ENCODE data around the gene MAP3K8.

MAP3K8 gene

GRCh38 chr10:30448092-30448491 lies 14.1 kb downstream of the MAP3K8 start:
- Histone ChIP-seq H3K9me3 (ENCODE audit: control insufficient read depth in 1 of 2, low read length in 2 of 2) (no peaks in the 10 kb centered on the region), H3K4me1 (ENCODE audit: control insufficient read depth in 1 of 2, insufficient read depth in 2 of 2, low read length in 2 of 2) (peaks cover 0 to 15% of the 10 kb centered on the region in 2 donors), H3K4me3 (ENCODE audit: low read depth in 1 of 2, low read length in 2 of 2) (no peak overlapping the region), H3K27me3 (ENCODE audit: low read depth, low read length) (no peaks in the 10 kb centered on the region), H3K36me3 (ENCODE audit: control insufficient read depth in 1 of 2, insufficient read depth in 2 of 2, low read length in 2 of 2) (peaks cover 32 to 40% of the 10 kb centered on the region in 2 donors), H3K27ac (ENCODE audit: low read length) (no peak overlapping the region)

GRCh38 chr10:30453764-30454527 lies 20.0 kb downstream of the MAP3K8 start:
- peaks cover 14 to 31% of the 10 kb centered on the region in 2 donors for H3K4me1 ChIP-seq (ENCODE audit: control insufficient read depth in 1 of 2, insufficient read depth in 2 of 2, low read length in 2 of 2)
- peak overlapping the region; percentile 84 for H3K27ac ChIP-seq (ENCODE audit: low read length)
- H3K9me3 ChIP-seq (ENCODE audit: control insufficient read depth in 1 of 2, low read length in 2 of 2) = no peaks in the 10 kb centered on the region
- no peak overlapping the region for H3K4me3 ChIP-seq (ENCODE audit: low read depth in 1 of 2, low read length in 2 of 2)
- no peaks in the 10 kb centered on the region for H3K27me3 ChIP-seq (ENCODE audit: low read depth, low read length)
- H3K36me3 ChIP-seq (ENCODE audit: control insufficient read depth in 1 of 2, insufficient read depth in 2 of 2, low read length in 2 of 2) = peaks cover 28 to 31% of the 10 kb centered on the region in 2 donors

- peaks cover 17 to 31% of the 10 kb centered on the region in 2 donors for H3K4me1 ChIP-seq (ENCODE audit: control insufficient read depth in 1 of 2, insufficient read depth in 2 of 2, low read length in 2 of 2)
- peak overlapping the region in 1 of 2 donors; percentile 1 for H3K4me3 ChIP-seq (ENCODE audit: low read depth in 1 of 2, low read length in 2 of 2)
- H3K36me3 ChIP-seq (ENCODE audit: control insufficient read depth in 1 of 2, insufficient read depth in 2 of 2, low read length in 2 of 2) = peaks cover 32% of the 10 kb centered on the region in 2 donors
- peak overlapping the region; percentile 84 for H3K27ac ChIP-seq (ENCODE audit: low read length)
- H3K27me3 ChIP-seq (ENCODE audit: low read depth, low read length) = no peaks in the 10 kb centered on the region
- no peaks in the 10 kb centered on the region for H3K9me3 ChIP-seq (ENCODE audit: control insufficient read depth in 1 of 2, low read length in 2 of 2)
These were observed 20.9 kb downstream of the MAP3K8 start for GRCh38 chr10:30454744-30455510.

GRCh38 chr10:30455816-30456215 lies 21.8 kb downstream of the MAP3K8 start:
- peaks cover 17 to 39% of the 10 kb centered on the region in 2 donors for H3K4me1 ChIP-seq (ENCODE audit: control insufficient read depth in 1 of 2, insufficient read depth in 2 of 2, low read length in 2 of 2)
- H3K4me3 ChIP-seq (ENCODE audit: low read depth in 1 of 2, low read length in 2 of 2) = peak overlapping the region in 1 of 2 donors; percentile 19
- H3K36me3 ChIP-seq (ENCODE audit: control insufficient read depth in 1 of 2, insufficient read depth in 2 of 2, low read length in 2 of 2) = peaks cover 32 to 34% of the 10 kb centered on the region in 2 donors
- H3K27ac ChIP-seq (ENCODE audit: low read length) = peak overlapping the region; percentile 84
- no peaks in the 10 kb centered on the region for H3K27me3 ChIP-seq (ENCODE audit: low read depth, low read length)
- H3K9me3 ChIP-seq (ENCODE audit: control insufficient read depth in 1 of 2, low read length in 2 of 2) = no peaks in the 10 kb centered on the region

DNA sequence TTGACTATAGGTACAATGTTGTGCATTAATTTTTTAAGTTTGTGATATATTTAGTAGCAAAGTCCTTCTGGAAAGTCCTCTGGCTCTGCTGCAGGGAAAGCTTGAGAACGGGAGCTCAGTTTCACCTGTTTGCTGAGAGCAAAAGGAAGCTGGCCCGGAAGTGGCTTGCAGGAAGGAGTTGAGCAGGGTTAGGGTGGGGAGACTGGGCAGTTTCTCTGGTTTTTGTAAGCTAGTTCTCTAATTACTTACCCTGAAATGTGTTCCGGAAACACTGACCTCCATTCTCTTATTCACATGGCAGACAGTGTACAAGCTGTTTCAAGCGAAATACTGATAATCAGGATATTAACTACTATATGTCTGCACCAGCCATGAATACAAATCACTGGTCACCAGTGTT lies 22.3 kb downstream of the MAP3K8 start:
- Histone ChIP-seq H3K9me3 (ENCODE audit: control insufficient read depth in 1 of 2, low read length in 2 of 2) (no peaks in the 10 kb centered on the region), H3K27ac (ENCODE audit: low read length) (peak overlapping the region; percentile 84), H3K4me3 (ENCODE audit: low read depth in 1 of 2, low read length in 2 of 2) (no peak overlapping the region), H3K27me3 (ENCODE audit: low read depth, low read length) (no peaks in the 10 kb centered on the region), H3K36me3 (ENCODE audit: control insufficient read depth in 1 of 2, insufficient read depth in 2 of 2, low read length in 2 of 2) (peaks cover 33 to 34% of the 10 kb centered on the region in 2 donors), H3K4me1 (ENCODE audit: control insufficient read depth in 1 of 2, insufficient read depth in 2 of 2, low read length in 2 of 2) (peaks cover 17 to 43% of the 10 kb centered on the region in 2 donors)

- H3K4me1 ChIP-seq (ENCODE audit: control insufficient read depth in 1 of 2, insufficient read depth in 2 of 2, low read length in 2 of 2) = peaks cover 17 to 42% of the 10 kb centered on the region in 2 donors
- H3K36me3 ChIP-seq (ENCODE audit: control insufficient read depth in 1 of 2, insufficient read depth in 2 of 2, low read length in 2 of 2) = peaks cover 26 to 40% of the 10 kb centered on the region in 2 donors
- H3K4me3 ChIP-seq (ENCODE audit: low read depth in 1 of 2, low read length in 2 of 2) = no peak overlapping the region
- H3K27me3 ChIP-seq (ENCODE audit: low read depth, low read length) = no peaks in the 10 kb centered on the region
- peak overlapping the region; percentile 58 for H3K27ac ChIP-seq (ENCODE audit: low read length)
- no peaks in the 10 kb centered on the region for H3K9me3 ChIP-seq (ENCODE audit: control insufficient read depth in 1 of 2, low read length in 2 of 2)
These were observed 25.3 kb downstream of the MAP3K8 start for GRCh38 chr10:30459283-30459682.

GRCh38 chr10:30460121-30460520 lies 26.1 kb downstream of the MAP3K8 start:
- Histone ChIP-seq H3K9me3 (ENCODE audit: control insufficient read depth in 1 of 2, low read length in 2 of 2) (no peaks in the 10 kb centered on the region), H3K27ac (ENCODE audit: low read length) (no peak overlapping the region), H3K4me1 (ENCODE audit: control insufficient read depth in 1 of 2, insufficient read depth in 2 of 2, low read length in 2 of 2) (peaks cover 17 to 35% of the 10 kb centered on the region in 2 donors), H3K27me3 (ENCODE audit: low read depth, low read length) (no peaks in the 10 kb centered on the region), H3K36me3 (ENCODE audit: control insufficient read depth in 1 of 2, insufficient read depth in 2 of 2, low read length in 2 of 2) (peaks cover 26 to 40% of the 10 kb centered on the region in 2 donors), H3K4me3 (ENCODE audit: low read depth in 1 of 2, low read length in 2 of 2) (no peak overlapping the region)

DNA sequence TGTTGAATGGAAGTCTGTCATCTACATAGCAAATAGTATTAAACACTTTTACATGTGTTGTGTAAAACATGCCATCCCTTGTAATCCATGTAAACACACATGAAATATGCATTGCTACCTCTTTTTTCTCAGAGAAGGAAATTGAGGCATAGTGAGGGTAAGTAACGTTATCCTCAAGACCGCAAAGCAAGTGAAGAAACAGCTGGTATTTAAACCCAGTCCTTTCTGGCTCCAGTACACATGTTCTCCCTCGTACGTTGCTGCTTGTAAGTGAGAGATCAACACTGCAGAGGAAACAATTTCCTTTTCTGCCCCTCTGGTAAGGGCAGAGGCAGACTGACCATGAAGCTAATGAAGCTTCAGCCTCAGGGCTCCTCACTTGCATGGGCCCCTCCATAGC lies 28.5 kb downstream of the MAP3K8 start:
- H3K4me1 ChIP-seq (ENCODE audit: control insufficient read depth in 1 of 2, insufficient read depth in 2 of 2, low read length in 2 of 2) = peaks cover 4 to 16% of the 10 kb centered on the region in 2 donors
- H3K27ac ChIP-seq (ENCODE audit: low read length) = no peak overlapping the region
- H3K36me3 ChIP-seq (ENCODE audit: control insufficient read depth in 1 of 2, insufficient read depth in 2 of 2, low read length in 2 of 2) = peaks cover 26 to 40% of the 10 kb centered on the region in 2 donors
- no peaks in the 10 kb centered on the region for H3K27me3 ChIP-seq (ENCODE audit: low read depth, low read length)
- H3K4me3 ChIP-seq (ENCODE audit: low read depth in 1 of 2, low read length in 2 of 2) = no peak overlapping the region
- no peaks in the 10 kb centered on the region for H3K9me3 ChIP-seq (ENCODE audit: control insufficient read depth in 1 of 2, low read length in 2 of 2)

- Histone ChIP-seq H3K27me3 (ENCODE audit: low read depth, low read length) (no peaks in the 10 kb centered on the region), H3K36me3 (ENCODE audit: control insufficient read depth in 1 of 2, insufficient read depth in 2 of 2, low read length in 2 of 2) (peaks cover 22 to 26% of the 10 kb centered on the region in 2 donors), H3K9me3 (ENCODE audit: control insufficient read depth in 1 of 2, low read length in 2 of 2) (no peaks in the 10 kb centered on the region), H3K4me1 (ENCODE audit: control insufficient read depth in 1 of 2, insufficient read depth in 2 of 2, low read length in 2 of 2) (peaks cover 6 to 16% of the 10 kb centered on the region in 2 donors), H3K27ac (ENCODE audit: low read length) (no peak overlapping the region), H3K4me3 (ENCODE audit: low read depth in 1 of 2, low read length in 2 of 2) (no peak overlapping the region)
These were observed 30.0 kb downstream of the MAP3K8 start for GRCh38 chr10:30463944-30464451.

GRCh38 chr10:30464675-30465074 lies 30.7 kb downstream of the MAP3K8 start:
- no peak overlapping the region for H3K27ac ChIP-seq (ENCODE audit: low read length)
- H3K9me3 ChIP-seq (ENCODE audit: control insufficient read depth in 1 of 2, low read length in 2 of 2) = no peaks in the 10 kb centered on the region
- no peaks in the 10 kb centered on the region for H3K27me3 ChIP-seq (ENCODE audit: low read depth, low read length)
- peaks cover 3 to 16% of the 10 kb centered on the region in 2 donors for H3K4me1 ChIP-seq (ENCODE audit: control insufficient read depth in 1 of 2, insufficient read depth in 2 of 2, low read length in 2 of 2)
- H3K36me3 ChIP-seq (ENCODE audit: control insufficient read depth in 1 of 2, insufficient read depth in 2 of 2, low read length in 2 of 2) = peaks cover 16 to 19% of the 10 kb centered on the region in 2 donors
- no peak overlapping the region for H3K4me3 ChIP-seq (ENCODE audit: low read depth in 1 of 2, low read length in 2 of 2)

DNA sequence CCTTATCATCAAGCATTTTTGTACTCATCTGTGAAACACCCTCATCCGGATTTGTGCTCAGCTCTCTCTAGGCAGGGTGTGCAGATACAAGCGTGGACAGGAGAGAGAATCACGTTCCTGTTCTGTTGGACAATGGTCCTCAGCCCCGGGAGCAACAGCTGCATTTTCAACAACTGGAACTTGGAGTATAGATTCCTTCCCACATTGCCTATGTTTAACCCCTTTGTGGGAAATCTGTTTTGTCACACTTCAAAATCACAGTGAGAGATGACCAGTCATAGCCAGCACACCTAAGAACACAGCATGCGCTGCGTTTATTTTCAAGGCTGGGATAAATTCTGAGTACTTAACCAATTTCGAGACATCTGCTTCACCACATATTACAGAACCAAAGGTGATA lies 32.5 kb downstream of the MAP3K8 start:
- Histone ChIP-seq H3K27ac (ENCODE audit: low read length) (no peak overlapping the region), H3K4me1 (ENCODE audit: control insufficient read depth in 1 of 2, insufficient read depth in 2 of 2, low read length in 2 of 2) (peaks cover 3 to 4% of the 10 kb centered on the region in 2 donors), H3K4me3 (ENCODE audit: low read depth in 1 of 2, low read length in 2 of 2) (no peak overlapping the region), H3K36me3 (ENCODE audit: control insufficient read depth in 1 of 2, insufficient read depth in 2 of 2, low read length in 2 of 2) (peaks cover 5 to 8% of the 10 kb centered on the region in 2 donors), H3K9me3 (ENCODE audit: control insufficient read depth in 1 of 2, low read length in 2 of 2) (no peaks in the 10 kb centered on the region), H3K27me3 (ENCODE audit: low read depth, low read length) (no peaks in the 10 kb centered on the region)
